ENCODE data around the gene TLK1. TPM values are rescaled to one million over a fixed set of nuclear protein-coding genes. Genes with fewer than 3 reads are reported as not detected.

The TLK1 gene
- 29.6 TPM for total RNA-seq
- long read RNA-seq, full-length matches to known transcripts = 2 of 10 reads
- long read RNA-seq, partial matches to known transcripts = 6 of 10 reads
- long read RNA-seq, other reads (novel, unspliced or antisense) = 2 of 10 reads

GRCh38 chr2:171160119-171160955 is at the start of gene TLK1:
Gene TLK1 (minus strand): TSS chr2:171160893. CDS start chr2:171160428, 465 bp downstream.
- ATAC-seq = peak; percentile 76
- intact Hi-C loops (cut with micrococcal nuclease) = no loop called here
- peak; percentile 83 for DNase-seq

- no peak for ATAC-seq
- intact Hi-C loops (cut with micrococcal nuclease) = no loop called here
Measured at GRCh38 chr2:171210216-171210863, 49.6 kb upstream of the TLK1 start.

GRCh38 chr2:171208657-171209056 is 48.0 kb upstream of the TLK1 start:
- DNase-seq = no peak
- intact Hi-C loops (cut with micrococcal nuclease) = no loop called here
- no peak for ATAC-seq

More at GRCh38 chr2:171210216-171210863, 49.6 kb upstream of the TLK1 start:
- no peak for DNase-seq

- DNase-seq (no peak), ATAC-seq (no peak)
- intact Hi-C loops (cut with micrococcal nuclease) = no loop called here
Measured at GRCh38 chr2:171206422-171207115, 45.9 kb upstream of the TLK1 start.

- ATAC-seq (no peak), DNase-seq (no peak)
- intact Hi-C loops (cut with micrococcal nuclease) = no loop called here
Measured at GRCh38 chr2:171205551-171205950, 44.9 kb upstream of the TLK1 start.

- DNase-seq = no peak
- no peak for ATAC-seq
- intact Hi-C loops (cut with micrococcal nuclease) = no loop called here
Measured at GRCh38 chr2:171201767-171202166, 41.1 kb upstream of the TLK1 start.

- ATAC-seq = no peak
- intact Hi-C loops (cut with micrococcal nuclease) = no loop called here
- DNase-seq = no peak
Measured at GRCh38 chr2:171201271-171201670, 40.6 kb upstream of the TLK1 start.

- DNase-seq = no peak
- intact Hi-C loops (cut with micrococcal nuclease) = no loop called here
- ATAC-seq = no peak
Measured at GRCh38 chr2:171200469-171200868, 39.8 kb upstream of the TLK1 start.

GRCh38 chr2:171191021-171191420 is 30.3 kb upstream of the TLK1 start:
- DNase-seq = no peak
- ATAC-seq = no peak
- intact Hi-C loops (cut with micrococcal nuclease) = no loop called here

- intact Hi-C loops (cut with micrococcal nuclease) = no loop called here
- ATAC-seq (no peak), DNase-seq (no peak)
Measured at GRCh38 chr2:171187819-171188218, 27.1 kb upstream of the TLK1 start.

GRCh38 chr2:171187177-171187576 is 26.5 kb upstream of the TLK1 start:
- ATAC-seq (no peak), DNase-seq (no peak)
- intact Hi-C loops (cut with micrococcal nuclease) = no loop called here

- intact Hi-C loops (cut with micrococcal nuclease) = no loop called here
- no peak for ATAC-seq
- DNase-seq = no peak
Measured at GRCh38 chr2:171185941-171186340, 25.2 kb upstream of the TLK1 start.

GRCh38 chr2:171185165-171185818 is 24.6 kb upstream of the TLK1 start:
- ATAC-seq = no peak
- DNase-seq = no peak
- intact Hi-C loops (cut with micrococcal nuclease) = no loop called here

GRCh38 chr2:171181064-171182049 is 20.7 kb upstream of the TLK1 start:
- intact Hi-C loops (cut with micrococcal nuclease) = no loop called here
- no peak for DNase-seq
- ATAC-seq = no peak

- no peak for DNase-seq
- ATAC-seq = no peak
- intact Hi-C loops (cut with micrococcal nuclease) = no loop called here
Measured at GRCh38 chr2:171180229-171180930, 19.7 kb upstream of the TLK1 start.

GRCh38 chr2:171178993-171179392 is 18.3 kb upstream of the TLK1 start:
- no peak for ATAC-seq
- intact Hi-C loops (cut with micrococcal nuclease) = no loop called here
- no peak for DNase-seq

- DNase-seq (no peak), ATAC-seq (no peak)
- intact Hi-C loops (cut with micrococcal nuclease) = no loop called here
Measured at GRCh38 chr2:171176516-171176915, 15.8 kb upstream of the TLK1 start.

GRCh38 chr2:171174075-171174474 is 13.4 kb upstream of the TLK1 start:
- DNase-seq (no peak), ATAC-seq (no peak)
- intact Hi-C loops (cut with micrococcal nuclease) = no loop called here

Data from left ventricle myocardium superior (tissue), 1 donor.